22Rv1 (cell line): ENCODE data around the gene MAN1C1.

Experiments
- ZFX ChIP-seq: fragments of 450-650 bp; IDR thresholded peaks from 2 replicates; pipeline ENCODE4 v1.6.1; 2017; ENCODE audit warnings: antibody characterized with exemption, borderline replicate concordance
- TF ChIP-seq, protein P1 (sequence below): fragments of 450-650 bp; IDR thresholded peaks from 2 replicates; pipeline ENCODE4 v1.5.1; 2017; ENCODE audit warnings: mild to moderate bottlenecking

DNA sequence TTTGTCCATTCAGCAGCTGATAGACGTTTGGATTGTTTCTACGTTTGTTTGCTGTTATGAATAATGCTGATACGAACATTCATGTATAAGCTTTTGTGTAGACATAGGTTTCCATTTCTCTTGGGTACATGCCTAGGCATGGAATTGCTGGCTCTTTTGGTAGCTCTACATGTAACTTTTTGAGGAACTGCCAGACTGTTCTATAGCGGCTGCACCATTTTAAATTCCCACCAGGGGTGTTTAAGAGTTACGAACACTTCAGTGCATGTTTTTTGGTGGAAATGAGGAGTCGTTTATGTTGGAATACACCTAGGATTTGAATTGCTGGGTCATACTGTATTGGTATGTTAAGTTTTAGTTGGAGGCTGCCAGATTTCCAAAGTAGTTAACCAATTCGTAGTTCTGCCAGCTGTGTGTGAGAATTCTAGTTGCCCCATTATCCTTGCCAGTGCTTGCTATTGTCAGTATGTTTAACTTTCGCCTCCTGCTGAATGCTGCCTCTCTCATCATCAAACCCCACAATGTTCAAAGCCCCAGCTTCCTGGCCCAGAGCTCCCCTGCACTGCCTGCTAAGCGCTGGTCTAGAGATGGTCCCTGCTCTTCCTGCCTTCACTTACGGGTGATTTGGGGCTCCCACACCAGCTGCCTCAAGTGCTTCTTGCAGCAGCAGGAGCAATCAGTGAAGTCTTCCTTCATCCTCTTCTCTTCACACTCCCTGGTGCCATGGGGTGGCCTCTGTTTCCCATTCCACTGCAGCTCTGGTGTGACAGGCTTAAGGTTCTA, 81.0 kb downstream of the MAN1C1 start:
- TF ChIP-seq, protein P1, sequence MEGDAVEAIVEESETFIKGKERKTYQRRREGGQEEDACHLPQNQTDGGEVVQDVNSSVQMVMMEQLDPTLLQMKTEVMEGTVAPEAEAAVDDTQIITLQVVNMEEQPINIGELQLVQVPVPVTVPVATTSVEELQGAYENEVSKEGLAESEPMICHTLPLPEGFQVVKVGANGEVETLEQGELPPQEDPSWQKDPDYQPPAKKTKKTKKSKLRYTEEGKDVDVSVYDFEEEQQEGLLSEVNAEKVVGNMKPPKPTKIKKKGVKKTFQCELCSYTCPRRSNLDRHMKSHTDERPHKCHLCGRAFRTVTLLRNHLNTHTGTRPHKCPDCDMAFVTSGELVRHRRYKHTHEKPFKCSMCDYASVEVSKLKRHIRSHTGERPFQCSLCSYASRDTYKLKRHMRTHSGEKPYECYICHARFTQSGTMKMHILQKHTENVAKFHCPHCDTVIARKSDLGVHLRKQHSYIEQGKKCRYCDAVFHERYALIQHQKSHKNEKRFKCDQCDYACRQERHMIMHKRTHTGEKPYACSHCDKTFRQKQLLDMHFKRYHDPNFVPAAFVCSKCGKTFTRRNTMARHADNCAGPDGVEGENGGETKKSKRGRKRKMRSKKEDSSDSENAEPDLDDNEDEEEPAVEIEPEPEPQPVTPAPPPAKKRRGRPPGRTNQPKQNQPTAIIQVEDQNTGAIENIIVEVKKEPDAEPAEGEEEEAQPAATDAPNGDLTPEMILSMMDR: no peak
- no peak for TF ChIP-seq ZFX
